Measurements from ENCODE around the gene DMD. TPM values are rescaled to one million over a fixed set of nuclear protein-coding genes. Genes with fewer than 3 reads are reported as not detected.

The DMD gene
- total RNA-seq, 1 donor from 2014 or later, result 23.9 TPM

DNA sequence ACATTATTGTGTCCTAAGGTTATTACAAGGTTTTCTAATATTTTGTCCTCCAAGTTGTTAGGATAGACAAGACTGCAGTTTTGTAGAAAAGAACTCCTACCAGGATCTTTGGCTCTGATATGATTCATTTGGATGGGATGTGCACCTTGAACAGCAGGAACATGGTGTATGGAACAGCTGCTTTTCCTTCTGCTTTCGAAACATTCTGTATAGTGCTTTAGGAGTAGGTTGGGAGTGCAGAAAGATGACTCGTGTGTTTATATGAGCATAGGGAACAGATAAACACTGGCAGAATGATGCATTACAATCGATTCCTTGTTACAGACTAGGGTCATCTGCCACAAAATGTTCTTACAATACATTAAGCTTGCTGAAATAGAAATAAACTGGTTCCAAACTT is 790.1 kb downstream of the DMD start:
- TF ChIP-seq, protein P1, sequence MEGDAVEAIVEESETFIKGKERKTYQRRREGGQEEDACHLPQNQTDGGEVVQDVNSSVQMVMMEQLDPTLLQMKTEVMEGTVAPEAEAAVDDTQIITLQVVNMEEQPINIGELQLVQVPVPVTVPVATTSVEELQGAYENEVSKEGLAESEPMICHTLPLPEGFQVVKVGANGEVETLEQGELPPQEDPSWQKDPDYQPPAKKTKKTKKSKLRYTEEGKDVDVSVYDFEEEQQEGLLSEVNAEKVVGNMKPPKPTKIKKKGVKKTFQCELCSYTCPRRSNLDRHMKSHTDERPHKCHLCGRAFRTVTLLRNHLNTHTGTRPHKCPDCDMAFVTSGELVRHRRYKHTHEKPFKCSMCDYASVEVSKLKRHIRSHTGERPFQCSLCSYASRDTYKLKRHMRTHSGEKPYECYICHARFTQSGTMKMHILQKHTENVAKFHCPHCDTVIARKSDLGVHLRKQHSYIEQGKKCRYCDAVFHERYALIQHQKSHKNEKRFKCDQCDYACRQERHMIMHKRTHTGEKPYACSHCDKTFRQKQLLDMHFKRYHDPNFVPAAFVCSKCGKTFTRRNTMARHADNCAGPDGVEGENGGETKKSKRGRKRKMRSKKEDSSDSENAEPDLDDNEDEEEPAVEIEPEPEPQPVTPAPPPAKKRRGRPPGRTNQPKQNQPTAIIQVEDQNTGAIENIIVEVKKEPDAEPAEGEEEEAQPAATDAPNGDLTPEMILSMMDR (IDR thresholded peaks at IDR 0.05; ENCODE audit: unreplicated experiment), result no peak
- DNase-seq (ENCODE audit: low spot score, unreplicated experiment), result no peak
- no peaks in the 10 kb centered on the region for H3K4me1 Mint-ChIP-seq (ENCODE audit: low read depth)
- no peak overlapping the region for H3K4me3 Mint-ChIP-seq (ENCODE audit: low read depth)
- no peaks in the 10 kb centered on the region for H3K36me3 Mint-ChIP-seq (ENCODE audit: insufficient read depth)
- peaks cover 7% of the 10 kb centered on the region for H3K9me3 Mint-ChIP-seq (ENCODE audit: low read depth)
- H3K27me3 Mint-ChIP-seq, result no peaks in the 10 kb centered on the region
- H3K27ac Mint-ChIP-seq, result no peak overlapping the region

DNA sequence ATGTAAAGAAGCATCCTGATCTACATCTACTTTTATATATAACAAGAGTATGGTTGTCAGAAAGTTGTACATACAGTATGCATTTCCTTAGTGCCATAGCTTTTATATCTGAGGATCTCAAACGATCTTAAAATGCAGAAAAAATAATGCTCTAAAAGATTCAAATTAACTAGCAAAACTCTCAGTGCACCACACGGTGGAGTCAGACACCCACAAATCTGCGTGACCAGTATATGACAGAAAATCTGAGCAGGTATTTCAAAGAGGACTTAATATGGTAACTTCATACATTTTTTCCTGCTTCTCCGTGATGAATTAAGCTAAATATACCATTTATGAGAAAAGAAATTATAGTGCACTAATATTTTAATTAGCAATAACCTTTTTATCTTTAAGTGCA is 803.0 kb downstream of the DMD start:
- Mint-ChIP-seq H3K4me1 (ENCODE audit: low read depth) (no peaks in the 10 kb centered on the region), H3K27me3 (no peaks in the 10 kb centered on the region), H3K27ac (no peak overlapping the region), H3K9me3 (ENCODE audit: low read depth) (peaks cover 6% of the 10 kb centered on the region), H3K4me3 (ENCODE audit: low read depth) (no peak overlapping the region), H3K36me3 (ENCODE audit: insufficient read depth) (no peaks in the 10 kb centered on the region)
- no peak for DNase-seq (ENCODE audit: low spot score, unreplicated experiment)
- TF ChIP-seq, protein P1 (IDR thresholded peaks at IDR 0.05; ENCODE audit: unreplicated experiment), result peak; percentile 54

DNA sequence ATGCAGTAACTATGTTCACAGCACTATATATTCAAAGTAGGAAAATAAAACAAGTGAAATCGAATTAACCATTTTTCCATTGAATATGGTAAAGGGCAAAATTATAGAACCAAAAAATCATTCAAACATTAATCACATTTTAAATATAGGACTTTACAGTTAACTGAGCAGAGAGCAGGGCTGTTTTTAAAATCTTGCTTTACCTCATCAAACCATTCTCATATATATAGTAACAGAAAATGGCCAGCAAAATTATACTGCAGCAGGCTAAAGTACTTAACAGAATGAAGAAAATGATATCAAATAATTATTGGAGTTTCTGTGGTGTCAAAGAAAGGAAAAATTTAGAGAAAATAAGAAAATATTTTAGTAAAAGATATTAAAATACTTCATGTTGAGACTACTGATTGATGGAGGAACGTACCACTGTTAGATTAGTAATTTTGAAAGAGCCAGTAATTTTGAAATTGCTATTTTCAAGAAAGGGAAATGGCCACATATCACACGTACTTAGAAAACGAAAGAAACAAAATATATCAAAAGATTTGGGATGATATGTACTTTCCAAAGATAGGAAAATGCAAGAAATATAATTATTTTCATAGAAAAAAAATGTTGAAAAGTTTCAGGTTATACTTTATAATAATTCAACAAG is 813.7 kb downstream of the DMD start:
- H3K4me1 Mint-ChIP-seq (ENCODE audit: low read depth), result peaks cover 2% of the 10 kb centered on the region
- no peaks in the 10 kb centered on the region for H3K27me3 Mint-ChIP-seq
- H3K4me3 Mint-ChIP-seq (ENCODE audit: low read depth), result no peak overlapping the region
- peaks cover 12% of the 10 kb centered on the region for H3K9me3 Mint-ChIP-seq (ENCODE audit: low read depth)
- no peak for DNase-seq (ENCODE audit: low spot score, unreplicated experiment)
- H3K36me3 Mint-ChIP-seq (ENCODE audit: insufficient read depth), result no peaks in the 10 kb centered on the region
- TF ChIP-seq, protein P1 (IDR thresholded peaks at IDR 0.05; ENCODE audit: unreplicated experiment), result no peak
- no peak overlapping the region for H3K27ac Mint-ChIP-seq

DNA sequence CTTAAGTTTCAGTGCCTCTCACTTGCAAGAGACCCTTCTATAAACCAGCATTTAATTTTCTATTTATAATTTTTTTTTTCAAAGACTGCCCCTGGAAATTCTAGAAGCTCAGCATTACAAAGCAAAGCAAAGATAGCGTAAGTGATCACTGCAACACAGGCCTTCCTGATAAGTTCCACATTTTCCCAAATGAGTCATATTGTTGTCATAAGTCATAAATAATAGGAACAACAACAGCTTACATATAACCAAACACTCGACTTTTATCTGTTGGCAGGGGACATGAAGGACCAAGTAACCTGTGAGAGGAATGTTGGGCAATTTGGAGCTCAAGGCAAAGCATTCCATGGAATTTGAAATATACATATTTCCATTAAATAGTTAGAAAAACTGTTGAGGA is 815.5 kb downstream of the DMD start:
- TF ChIP-seq, protein P1 (IDR thresholded peaks at IDR 0.05; ENCODE audit: unreplicated experiment), result no peak
- no peak overlapping the region for H3K27ac Mint-ChIP-seq
- peaks cover 2% of the 10 kb centered on the region for H3K4me1 Mint-ChIP-seq (ENCODE audit: low read depth)
- no peak for DNase-seq (ENCODE audit: low spot score, unreplicated experiment)
- peaks cover 18% of the 10 kb centered on the region for H3K9me3 Mint-ChIP-seq (ENCODE audit: low read depth)
- no peak overlapping the region for H3K4me3 Mint-ChIP-seq (ENCODE audit: low read depth)
- no peaks in the 10 kb centered on the region for H3K27me3 Mint-ChIP-seq
- H3K36me3 Mint-ChIP-seq (ENCODE audit: insufficient read depth), result no peaks in the 10 kb centered on the region

DNA sequence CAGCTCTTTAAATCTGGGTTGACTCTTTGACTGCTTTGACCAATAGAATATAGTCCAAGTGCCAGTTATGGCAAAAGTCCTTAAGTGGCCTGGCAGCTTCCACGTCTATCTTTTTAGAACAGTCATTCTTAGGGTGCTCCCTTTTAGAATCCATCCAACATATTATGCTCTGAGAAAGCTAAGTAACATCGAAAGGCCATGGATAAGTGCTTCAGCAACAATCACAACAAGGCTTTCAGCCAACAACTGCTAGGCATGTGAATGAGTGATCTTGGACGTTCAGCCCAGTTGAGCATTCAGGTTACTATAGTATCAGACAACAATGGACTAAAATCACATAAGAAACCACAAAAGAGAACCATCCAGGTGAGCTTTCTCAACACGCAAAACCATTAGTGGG is 818.7 kb downstream of the DMD start:
- H3K36me3 Mint-ChIP-seq (ENCODE audit: insufficient read depth), result no peaks in the 10 kb centered on the region
- H3K27ac Mint-ChIP-seq, result no peak overlapping the region
- no peak overlapping the region for H3K4me3 Mint-ChIP-seq (ENCODE audit: low read depth)
- peaks cover 2% of the 10 kb centered on the region for H3K4me1 Mint-ChIP-seq (ENCODE audit: low read depth)
- TF ChIP-seq, protein P1 (IDR thresholded peaks at IDR 0.05; ENCODE audit: unreplicated experiment), result no peak
- no peak for DNase-seq (ENCODE audit: low spot score, unreplicated experiment)
- peaks cover 10% of the 10 kb centered on the region for H3K9me3 Mint-ChIP-seq (ENCODE audit: low read depth)
- no peaks in the 10 kb centered on the region for H3K27me3 Mint-ChIP-seq
